GM21528 (cell line): ENCODE data around the gene C12orf60.
A peak's percentile ranks its signal among the peaks of the same experiment; 100 is the strongest.

Source experiments
- ATAC-seq: cut with Tn5 transposase; IDR thresholded peaks from one replicate; pipeline ENCODE4 v1.9.1; 2021; ENCODE audit warnings: mild to moderate bottlenecking, moderate library complexity; ENCODE audit not compliant: unreplicated experiment, low FRiP score

C12orf60 gene

DNA sequence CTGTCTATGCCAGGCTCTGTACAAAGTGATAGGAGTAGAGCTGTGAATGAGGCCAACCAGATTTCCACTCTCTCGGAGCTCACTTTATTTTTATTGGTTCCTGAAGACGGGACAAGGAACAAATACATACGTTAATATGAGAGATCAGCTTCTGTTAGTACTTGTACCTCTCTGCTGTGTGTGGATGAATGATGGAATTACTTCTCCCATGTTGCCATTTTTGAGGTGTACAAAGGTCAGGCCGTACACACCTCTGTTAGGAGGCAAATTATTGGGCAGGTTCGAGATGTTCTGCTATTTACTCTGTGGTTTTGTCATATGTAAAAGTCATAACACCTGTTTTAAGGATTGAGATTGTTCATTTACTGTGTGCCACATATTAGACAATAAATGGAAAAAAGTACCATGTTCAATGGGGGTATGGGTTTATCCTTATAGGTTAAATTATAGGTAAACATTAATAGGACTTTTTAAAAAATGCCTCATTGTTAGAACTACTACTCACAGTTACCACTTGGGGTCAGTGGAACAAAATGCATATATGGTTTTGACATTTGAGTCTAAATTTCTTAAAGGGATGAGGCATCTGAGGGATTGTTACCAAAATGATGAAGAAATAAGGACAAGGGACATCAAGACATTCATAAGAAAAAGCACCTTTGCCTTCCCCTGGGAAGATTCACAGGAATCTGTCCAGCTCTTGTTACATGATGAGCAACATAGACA is 27.1 kb upstream of the C12orf60 start:
- no peak for ATAC-seq

DNA sequence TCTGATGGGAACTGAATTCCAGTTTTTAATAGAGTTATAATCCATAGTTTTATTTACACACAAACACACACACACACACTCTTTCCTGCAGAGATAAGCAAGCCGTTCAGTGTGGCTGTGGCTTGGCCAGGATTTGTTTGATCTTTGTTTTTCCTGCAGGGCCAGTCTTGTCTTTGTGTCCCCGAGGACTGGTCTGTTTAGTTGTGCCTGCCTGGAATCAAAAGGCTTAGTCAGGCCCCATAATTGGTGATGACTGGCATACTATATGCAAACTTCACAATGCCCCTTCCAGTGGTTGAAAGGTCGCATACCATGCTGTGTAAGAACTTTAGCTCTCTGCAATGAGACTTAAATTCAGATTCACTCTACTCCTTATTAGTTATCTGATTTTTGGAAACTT is 26.2 kb upstream of the C12orf60 start:
- no peak for ATAC-seq

DNA sequence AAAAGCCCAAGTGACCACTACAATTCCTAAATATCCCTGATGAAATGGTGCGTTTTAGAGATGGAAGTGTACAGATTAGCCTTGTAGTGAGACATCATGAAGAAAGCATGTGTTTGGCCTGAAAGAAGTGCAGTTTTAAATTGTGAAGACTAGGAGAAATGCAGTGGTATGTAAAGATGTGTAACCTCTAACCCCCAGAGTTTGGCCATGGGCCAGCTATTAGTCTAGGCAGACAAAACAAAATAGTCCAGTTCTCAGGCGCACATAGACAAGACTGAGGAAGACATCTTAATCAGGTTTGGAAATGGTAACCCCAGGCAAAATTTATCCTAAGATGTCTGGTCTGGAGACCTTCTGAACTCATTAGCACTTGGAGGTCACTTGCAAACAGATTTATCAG is 23.6 kb upstream of the C12orf60 start:
- ATAC-seq = no peak

DNA sequence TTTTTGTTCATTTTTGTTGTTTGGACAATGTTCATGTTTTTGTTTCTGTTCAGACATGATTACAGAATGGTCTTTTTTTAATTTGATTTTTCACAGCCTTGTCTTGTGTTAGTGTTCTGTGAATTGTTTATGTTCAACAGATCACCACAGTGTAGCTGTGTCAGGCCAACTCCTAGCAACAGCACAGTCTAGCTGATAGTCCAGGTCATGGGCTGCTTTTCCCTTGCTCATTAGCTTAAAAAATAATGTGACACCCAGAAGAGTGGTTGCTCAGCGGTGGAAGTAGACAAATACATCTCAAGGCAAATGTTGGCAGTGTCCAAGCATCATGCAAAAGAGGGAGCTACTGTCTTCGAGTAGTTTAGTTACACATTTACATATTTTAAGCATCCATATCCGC is 22.6 kb upstream of the C12orf60 start:
- ATAC-seq = no peak

DNA sequence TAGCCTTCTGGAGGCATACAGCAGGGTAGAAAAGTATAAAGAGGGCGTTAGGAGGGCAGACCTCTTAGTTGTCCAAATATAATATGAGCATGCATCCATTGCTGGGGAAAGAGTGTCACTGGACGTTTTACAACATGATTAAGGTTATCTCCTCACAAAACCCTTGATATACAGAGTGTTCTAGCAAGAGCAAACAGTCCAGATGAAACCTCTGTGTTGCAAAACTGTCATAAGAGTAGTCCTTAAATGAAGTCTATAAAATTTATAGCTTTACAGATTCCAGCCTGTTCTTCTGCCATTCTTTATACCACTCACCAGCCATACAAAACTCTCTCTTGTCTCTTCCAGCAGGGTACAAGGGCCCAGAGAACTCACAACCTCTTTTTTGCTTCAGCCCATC is 21.9 kb upstream of the C12orf60 start:
- ATAC-seq = no peak

DNA sequence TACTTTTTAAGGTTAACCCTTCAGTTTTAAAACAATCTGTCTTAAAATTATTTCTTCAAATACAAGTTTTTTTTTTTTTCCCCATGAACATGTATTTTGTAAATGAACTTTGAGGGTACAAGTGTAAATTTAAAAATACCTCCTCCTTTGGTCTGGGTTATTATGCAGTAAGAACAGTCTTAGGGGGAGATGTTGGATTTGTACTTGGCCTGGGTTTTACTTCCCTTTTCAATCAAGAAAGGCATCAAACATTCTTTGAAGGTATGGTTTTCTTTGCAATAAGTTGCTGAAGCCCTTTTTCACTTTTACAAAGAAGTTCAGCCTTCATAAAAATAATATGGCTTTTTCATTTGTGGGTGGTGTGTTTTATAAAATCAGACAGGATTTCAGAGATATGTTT is 20.7 kb upstream of the C12orf60 start:
- ATAC-seq = no peak

DNA sequence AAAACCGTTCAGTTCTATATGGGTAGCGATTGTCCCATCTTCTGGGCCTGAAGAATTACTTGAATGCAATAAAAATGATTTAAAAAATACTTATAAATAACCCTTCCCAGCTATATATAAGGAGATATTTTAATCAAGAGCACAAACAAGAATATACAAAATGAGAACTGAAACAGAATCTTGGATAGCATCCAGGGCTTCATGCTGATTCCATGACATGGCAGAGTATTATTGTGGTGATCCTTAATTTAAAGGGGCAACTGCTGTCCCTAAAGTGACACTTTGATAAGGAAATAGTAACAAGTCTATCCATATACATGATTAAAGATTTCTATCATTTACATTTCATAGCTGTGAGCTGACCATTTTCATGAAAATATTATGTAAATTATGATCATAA is 19.0 kb upstream of the C12orf60 start:
- no peak for ATAC-seq

DNA sequence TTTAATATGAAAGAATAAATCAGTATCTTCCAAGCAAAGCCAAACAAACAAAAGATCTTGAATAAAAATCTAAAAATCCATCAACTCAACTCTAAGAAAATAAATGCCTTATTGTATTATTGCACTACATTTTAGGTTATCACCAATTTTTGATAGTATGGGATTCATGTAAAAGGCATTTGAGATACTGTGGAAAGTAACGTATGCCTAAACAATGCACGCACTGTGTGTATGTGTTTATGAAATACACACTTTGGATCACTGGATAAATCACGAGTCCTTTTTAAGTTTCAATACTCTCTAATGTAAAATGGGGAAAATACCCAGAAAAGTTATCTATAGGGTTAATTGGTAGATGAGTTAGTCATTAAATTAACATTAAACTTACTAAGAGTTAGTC is 17.9 kb upstream of the C12orf60 start:
- ATAC-seq = no peak

DNA sequence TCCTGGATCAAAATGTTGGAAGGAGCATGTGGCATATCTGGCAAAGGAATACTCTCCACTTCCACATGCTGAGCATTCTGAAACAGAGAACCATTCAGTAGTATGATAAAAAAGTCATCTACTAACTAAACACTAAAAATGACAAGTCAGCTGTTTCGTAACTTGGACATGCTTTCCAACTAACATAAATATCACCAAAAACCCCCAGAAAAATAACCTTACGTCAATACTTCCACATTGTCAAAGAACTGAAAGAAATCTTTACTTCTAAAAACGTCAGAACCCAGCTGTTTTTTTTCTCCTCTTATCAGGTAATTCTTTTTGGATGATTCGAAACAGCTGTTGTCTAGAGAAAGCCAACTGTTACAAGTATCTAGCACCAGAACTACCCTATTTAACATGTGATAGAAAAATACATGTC is 8.4 kb upstream of the C12orf60 start:
- no peak for ATAC-seq

DNA sequence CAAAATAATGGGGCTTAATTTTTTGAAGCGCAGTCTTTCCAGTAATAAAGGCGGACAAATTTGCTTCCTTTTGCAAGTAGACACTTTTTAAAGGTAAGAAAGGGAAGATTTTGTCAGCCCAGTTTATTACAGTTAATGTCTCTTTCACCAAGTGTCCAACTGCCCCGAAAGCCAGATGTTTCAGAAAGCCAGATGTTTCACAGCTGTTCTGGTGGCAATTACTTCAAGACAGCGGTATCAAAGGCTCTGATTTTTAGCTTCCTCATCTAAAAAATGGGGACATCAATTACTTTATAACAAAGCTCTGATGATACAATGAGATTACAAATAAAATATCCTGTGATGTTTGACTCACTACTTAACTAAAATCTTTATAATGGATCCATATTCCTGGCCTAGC is 1.2 kb upstream of the C12orf60 start:
- ATAC-seq = no peak

DNA sequence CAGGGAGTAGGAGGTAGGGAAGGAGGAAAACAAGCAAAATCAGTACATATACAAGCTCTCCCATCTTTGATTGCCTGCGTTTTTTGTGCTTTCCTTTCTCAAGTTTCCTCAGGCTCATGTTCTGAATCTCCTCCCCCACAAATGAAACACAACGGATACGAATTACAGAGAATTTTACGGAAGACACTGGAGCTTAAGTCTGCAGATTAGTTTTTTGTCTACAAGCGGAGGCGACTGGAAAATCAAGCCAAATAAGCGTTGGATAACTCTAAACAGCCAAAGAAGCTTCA is 804 bp upstream of the C12orf60 start:
- ATAC-seq = no peak

DNA sequence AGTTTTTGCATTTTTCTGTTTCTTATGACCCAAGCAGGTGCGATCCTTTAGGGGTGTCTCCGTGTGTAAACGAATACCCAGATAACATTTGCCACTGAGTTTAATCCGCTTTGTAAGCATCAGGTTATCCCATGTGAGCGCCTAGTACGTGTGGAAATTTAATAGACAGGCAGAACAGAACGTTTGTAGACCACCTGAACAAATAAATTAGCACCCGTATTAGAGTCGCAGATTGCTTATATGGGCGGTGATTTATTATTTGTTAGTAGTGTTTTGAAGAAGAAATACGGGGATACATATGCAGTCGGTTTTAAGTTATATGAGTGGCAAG is 325 bp downstream of the C12orf60 start:
- ATAC-seq = peak; percentile 34

DNA sequence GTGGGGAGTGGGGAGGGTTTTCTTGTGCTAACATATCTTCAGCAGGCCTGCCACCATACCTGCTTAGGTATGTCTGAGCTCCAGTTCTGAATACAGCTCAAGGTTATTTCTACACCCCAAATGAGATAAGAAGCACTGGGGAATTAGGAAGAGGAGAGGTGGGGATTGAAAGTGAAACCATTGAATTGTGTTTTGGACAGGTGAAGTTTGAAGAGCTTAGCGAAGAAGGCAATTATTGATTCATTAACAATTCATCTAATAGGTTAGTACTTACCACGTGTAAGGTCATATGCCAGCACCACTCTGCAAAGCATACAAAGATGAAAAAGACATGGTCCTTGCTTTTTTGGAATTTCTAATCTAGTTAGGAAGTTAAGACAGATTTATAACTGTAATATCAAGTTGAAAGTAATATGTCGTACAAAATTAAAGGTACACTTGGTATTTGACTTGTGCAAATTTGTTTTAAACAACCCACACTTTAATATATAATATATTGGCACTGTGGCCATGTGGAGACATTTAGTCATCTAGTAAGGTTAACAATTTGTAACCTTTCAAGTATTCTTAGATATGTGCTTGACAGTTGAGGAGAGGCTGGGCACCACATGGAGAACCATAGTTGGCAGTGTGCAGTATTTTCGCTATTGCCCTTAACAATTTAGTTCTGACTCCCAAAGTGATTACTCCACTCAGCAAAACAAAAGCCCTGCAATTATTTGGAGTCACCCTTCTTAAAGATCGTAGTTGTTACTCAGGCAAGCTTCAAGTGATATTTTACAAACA is 6.9 kb downstream of the C12orf60 start:
- no peak for ATAC-seq

DNA sequence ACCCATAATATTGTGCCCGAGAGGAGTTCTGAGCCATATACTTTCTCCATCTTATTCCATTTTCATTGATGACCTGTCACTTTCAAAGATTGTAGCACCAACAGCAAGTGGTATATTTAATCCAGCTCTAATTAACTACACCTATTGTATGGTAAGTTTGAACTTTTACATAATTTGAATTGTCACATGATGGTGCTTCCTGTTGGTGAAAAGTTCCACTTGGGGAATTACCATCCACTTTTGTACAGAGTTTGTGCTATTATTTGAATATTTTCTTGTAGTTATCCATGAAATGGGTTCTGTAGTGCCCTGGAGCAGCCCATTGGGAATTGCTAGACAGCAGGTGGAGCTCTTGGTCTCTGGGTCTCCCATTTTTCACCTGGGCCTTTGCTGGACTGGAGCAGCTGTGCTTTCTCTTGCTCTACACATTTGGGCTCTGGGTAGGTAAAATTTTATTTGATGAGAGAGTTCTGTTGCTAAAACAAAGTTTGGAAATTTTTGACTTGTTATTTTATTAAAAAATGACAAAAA is 7.5 kb downstream of the C12orf60 start:
- ATAC-seq = no peak

DNA sequence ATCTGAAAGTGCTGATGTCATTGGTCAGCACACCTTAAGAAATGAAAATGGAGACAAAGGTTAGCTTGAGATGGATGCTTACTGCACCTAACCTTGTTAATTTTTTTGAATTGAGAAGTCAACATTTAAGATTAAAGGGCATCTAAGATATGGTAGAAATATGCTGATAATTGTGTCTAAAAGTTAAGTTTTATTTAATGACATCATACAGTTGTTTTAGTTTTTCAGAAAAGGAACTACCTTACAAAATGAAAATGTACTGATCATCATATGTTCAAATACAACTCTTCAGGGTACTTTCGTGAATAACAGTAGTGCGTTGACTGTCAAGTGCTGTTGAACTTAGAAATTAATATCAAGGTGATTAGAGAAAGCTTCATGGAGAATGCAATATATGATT is 8.0 kb downstream of the C12orf60 start:
- no peak for ATAC-seq

DNA sequence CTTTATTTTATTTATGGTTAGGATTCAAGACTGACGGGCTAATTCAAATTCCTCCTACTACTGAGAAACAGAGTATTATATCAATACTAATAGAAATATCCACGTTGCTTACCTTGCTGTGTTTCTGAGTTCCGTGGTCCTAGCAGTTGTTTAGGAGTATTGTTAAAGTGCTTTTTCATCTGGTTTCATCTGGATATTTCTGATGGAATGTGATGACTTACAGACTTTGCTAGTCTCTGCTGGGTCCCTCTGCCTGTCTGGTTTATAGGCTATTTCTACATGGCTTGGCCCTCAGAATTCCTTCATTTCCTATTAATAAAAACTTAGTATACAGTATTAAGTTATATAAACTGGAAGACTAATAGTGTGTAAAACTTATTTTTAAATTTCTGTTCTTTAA is 10.5 kb downstream of the C12orf60 start, which contains the start of gene SMCO3:
TSS of gene SMCO3 (minus strand) at position 169 of the 400 bp plus-strand sequence. CDS start 7,502 bp downstream, outside the sequence.
- ATAC-seq = no peak

DNA sequence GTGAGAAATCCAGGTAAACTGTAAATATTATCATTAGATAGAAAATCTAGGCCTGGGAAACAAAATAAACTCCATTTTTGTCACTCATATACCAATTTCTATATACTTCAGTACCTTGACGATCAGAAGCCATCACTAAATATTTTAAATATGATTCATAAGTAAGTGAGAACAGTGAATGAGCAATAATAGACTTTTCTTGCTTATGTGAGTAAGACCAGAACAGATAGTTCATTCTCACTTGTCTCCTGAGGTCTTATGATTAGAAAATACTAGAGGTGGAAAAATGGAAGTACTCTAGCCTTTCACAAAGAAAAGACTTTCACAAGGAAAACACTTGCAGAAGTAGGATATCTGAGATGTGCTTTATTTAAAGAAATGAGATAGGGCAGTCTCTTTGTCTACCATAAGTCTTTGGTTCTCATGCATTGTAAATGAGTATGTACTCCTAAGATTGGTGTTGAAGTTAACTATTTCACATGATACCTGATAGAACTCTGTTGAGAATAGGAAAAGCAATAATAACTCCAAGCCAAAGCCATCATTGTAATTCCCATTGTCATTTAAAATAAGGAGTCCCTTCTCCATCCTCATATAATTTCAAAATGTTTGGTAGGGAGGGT is 20.7 kb downstream of the C12orf60 start:
- no peak for ATAC-seq

DNA sequence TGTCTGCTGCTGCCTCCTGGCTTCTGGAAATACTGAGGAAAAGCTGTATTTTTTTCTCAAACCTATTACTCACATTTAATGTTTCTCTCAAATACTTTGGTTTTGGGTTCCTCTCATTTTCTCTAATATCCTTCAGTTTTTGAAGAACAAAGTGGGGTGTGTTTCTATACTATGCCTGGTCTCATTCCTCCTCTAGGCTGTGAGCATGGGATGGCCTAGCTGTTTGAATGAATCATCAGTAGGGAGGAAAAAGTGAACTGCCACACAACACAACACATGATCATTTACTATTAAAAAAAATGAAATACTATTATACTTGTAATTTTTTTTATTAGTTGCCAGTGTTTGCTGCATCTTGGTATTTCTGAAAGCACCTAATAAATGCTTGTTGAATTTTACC is 21.8 kb downstream of the C12orf60 start:
- no peak for ATAC-seq

DNA sequence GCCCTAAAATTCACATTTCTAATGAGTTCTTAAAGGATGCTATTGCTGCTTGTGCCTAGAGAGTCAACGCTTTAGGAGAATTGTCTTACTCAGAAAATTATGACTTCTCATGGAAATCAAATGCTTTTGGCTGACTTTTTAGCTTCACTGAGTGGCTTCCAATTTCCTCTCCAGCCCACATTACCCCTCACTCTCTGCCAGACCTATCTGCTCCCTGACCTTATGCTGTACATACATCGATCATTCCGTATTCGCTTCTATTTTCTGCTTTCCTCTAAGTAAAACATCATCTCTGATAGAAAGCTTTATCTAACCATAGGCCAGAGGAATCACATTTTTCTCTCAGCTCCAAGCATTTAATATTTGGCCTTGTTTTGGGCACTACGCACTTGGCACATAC is 23.0 kb downstream of the C12orf60 start:
- no peak for ATAC-seq

DNA sequence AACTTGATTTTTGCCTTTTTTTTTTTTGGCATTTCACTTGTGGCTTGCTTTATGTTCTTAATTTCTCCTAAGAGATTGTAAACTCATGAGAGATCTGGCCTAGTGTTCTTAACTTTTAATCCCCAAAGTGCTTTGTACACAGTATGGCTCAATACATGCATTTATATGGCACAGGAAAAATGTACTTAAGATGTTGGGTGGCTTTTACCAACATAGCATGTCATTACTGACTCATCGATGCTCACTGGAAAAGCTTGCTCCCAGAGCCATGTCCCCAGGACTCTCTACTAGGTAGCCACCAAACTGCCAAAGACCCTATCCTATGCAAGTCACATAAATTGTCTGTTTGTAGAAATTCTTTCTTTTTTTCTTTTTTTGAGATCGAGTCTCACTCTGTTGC is 23.6 kb downstream of the C12orf60 start:
- ATAC-seq = no peak

DNA sequence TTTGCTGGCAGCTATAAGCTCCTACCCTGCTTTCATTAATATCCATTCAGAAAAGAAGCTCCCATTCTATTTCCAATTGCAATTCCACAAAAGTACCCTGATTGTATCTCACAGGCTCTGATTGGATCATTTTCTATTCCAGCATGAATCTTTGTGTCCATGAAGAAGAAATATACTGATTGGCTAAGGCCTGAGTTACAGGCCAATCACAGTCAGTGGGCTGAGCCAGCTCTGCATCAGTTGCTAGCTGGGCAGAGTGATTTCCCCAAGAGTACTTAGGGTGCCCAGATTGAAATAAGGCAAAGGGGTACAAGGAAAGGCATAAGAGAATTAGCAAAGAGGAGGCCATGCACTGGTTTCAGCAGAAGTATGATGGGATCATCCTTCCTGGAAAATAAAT is 25.4 kb downstream of the C12orf60 start:
- ATAC-seq = no peak

DNA sequence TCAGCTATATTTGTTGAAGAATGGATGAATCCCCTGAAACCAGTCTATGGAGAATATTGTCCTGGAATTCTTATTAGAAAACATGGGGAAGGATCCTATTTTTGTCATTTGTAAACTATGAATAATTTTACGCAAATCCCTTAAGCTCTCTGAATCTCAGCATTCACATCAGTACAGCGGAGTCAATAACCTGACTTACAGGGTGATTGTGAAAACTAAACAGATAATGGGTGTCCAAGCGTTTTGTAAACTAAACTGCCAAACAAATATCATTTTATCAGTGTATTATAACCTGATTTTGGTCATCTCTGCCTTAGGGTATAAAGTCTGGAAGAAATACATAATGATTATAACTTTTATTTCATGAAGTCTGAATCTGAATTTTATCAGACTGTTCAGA is 29.9 kb downstream of the C12orf60 start:
- ATAC-seq = no peak
